DND-41 (cell line): ENCODE data around the gene ZXDC.

Experiments used
- CTCF ChIP-seq: IDR thresholded peaks from 2 replicates; pipeline ENCODE4 v1.5.1; 2012; ENCODE audit warnings: borderline replicate concordance, low read length, moderate library complexity, mild to moderate bottlenecking; ENCODE audit not compliant: poor library complexity, severe bottlenecking; ENCODE audit errors: extremely low read depth
- EZH2 ChIP-seq: IDR thresholded peaks from 3 replicates; pipeline ENCODE4 v1.6.1; 2012; ENCODE audit warnings: borderline replicate concordance, low read depth, mild to moderate bottlenecking, moderate library complexity, low read length, inconsistent platforms; ENCODE audit not compliant: severe bottlenecking

- TF ChIP-seq CTCF: no peak
- TF ChIP-seq EZH2: no peak
Measured at GRCh38 chr3:126501736-126502135, 26.0 kb upstream of the ZXDC start.
